ENCODE results near the gene PSRC1. TPM values are rescaled to one million over a fixed set of nuclear protein-coding genes. Genes with fewer than 3 reads are reported as not detected.

The PSRC1 gene
- total and polyA plus RNA-seq, 2 of the 8 experiments (the other 6 are each of a cell fraction or from before 2014, with no cell fraction given), result 56.1 to 67.3 TPM

- 92% methylated on average over 2 of the region's 2 CpGs; no CpG with 5 or more reads in 1 of the 2 experiments for WGBS, 2 experiments (ENCODE audit: extremely low coverage in 1 of 2, insufficient coverage in 1 of 2, insufficient read length in 1 of 2, insufficient replicate concordance in 2 of 2, low coverage in 1 of 2, low lambda C conversion rate in 2 of 2, missing lambda C conversion rate in 1 of 2)
- Histone ChIP-seq H2BK20ac (ENCODE audit: low read length) (no peak overlapping the region), H3K4me1 (replicated peaks in 1 of 4; ENCODE audit: control insufficient read depth in 3 of 4, insufficient read depth in 4 of 4, low read length in 3 of 4) (peaks cover 21 to 44% (median 31%) of the 10 kb centered on the region in 4 experiments), H3K23ac (ENCODE audit: insufficient read length) (no peak overlapping the region), H2BK12ac (ENCODE audit: low read depth, low read length) (0 out of 2 replicates have a peak overlapping the region, but pooled peaks have one; percentile 28), H2BK5ac (ENCODE audit: low read depth, low read length) (peak overlapping the region; percentile 82; the same call in 1 of the 2 replicates), H3K27me3 (replicated peaks in 1 of 4; ENCODE audit: control insufficient read depth in 3 of 4, extremely low read depth in 1 of 4, insufficient read depth in 3 of 4, low read length in 3 of 4) (no peaks in the 10 kb centered on the region), H3K14ac (ENCODE audit: insufficient read length) (no peak overlapping the region), H3K27ac (ENCODE audit: low read depth, low read length) (no peak overlapping the region), H3K9me3 (ENCODE audit: insufficient read depth in 2 of 2, low read depth in 1 of 2, low read length in 1 of 2) (no peaks in the 10 kb centered on the region), H3K23me2 (ENCODE audit: low read depth, low read length) (0 out of 2 replicates have a peak, but pooled peaks cover 3% of the 10 kb centered on the region), H3K4ac (replicated peaks; ENCODE audit: insufficient read length, low read depth, low read length) (no peak overlapping the region), H4K8ac (ENCODE audit: extremely low read depth, insufficient read depth, low read length) (no peak overlapping the region), H2AK5ac (ENCODE audit: low read depth, low read length) (no peak overlapping the region), H4K91ac (replicated peaks; ENCODE audit: insufficient read length, low read length) (no peak overlapping the region), H3K79me1 (ENCODE audit: low read depth, low read length) (0 out of 2 replicates have a peak, but pooled peaks cover 2% of the 10 kb centered on the region), H2BK15ac (ENCODE audit: low read length) (no peak overlapping the region), H3K36me3 (ENCODE audit: control insufficient read depth in 2 of 4, insufficient read depth in 4 of 4, low read length in 3 of 4) (peaks cover 17 to 52% (median 34%) of the 10 kb centered on the region in 4 experiments), H3K18ac (ENCODE audit: extremely low read depth, low read length) (no peak overlapping the region), H2BK120ac (replicated peaks; ENCODE audit: low read depth, low read length) (no peak overlapping the region), H4K5ac (ENCODE audit: insufficient read length, low read depth, low read length) (no peak overlapping the region), H4K20me1 (replicated peaks in 1 of 2; ENCODE audit: control insufficient read depth in 1 of 2, insufficient read depth in 2 of 2, low read length in 2 of 2) (no peaks in the 10 kb centered on the region), H3K4me3 (ENCODE audit: extremely low read depth in 1 of 4, insufficient read depth in 2 of 4, low read depth in 3 of 4, low read length in 4 of 4) (no peak overlapping the region), H3K4me2 (ENCODE audit: insufficient read depth in 1 of 2, low read depth in 2 of 2, low read length in 2 of 2) (0 out of 4 replicates have a peak overlapping the region, but pooled peaks of 1 of the 2 experiments have one; percentile 0), H2AFZ (ENCODE audit: low read length) (no peak overlapping the region), H3K56ac (replicated peaks; ENCODE audit: insufficient read length, low read depth, low read length) (no peak overlapping the region), H3K79me2 (ENCODE audit: control insufficient read depth in 1 of 2, insufficient read depth in 2 of 2, low read length in 2 of 2) (no peaks in the 10 kb centered on the region), H3K9ac (replicated peaks in 1 of 4; ENCODE audit: extremely low read depth in 1 of 4, low read depth in 3 of 4, low read length in 3 of 4) (no peak overlapping the region)
- TF ChIP-seq BRCA1 (IDR thresholded peaks at IDR 0.05; ENCODE audit: low read depth, low read length) (no peak), RNF2 (IDR thresholded peaks at IDR 0.05; ENCODE audit: borderline replicate concordance, low read depth, low read length, missing control alignments, poor library complexity, severe bottlenecking) (no peak), POLR2AphosphoS5 (IDR thresholded peaks at IDR 0.05; ENCODE audit: low read depth, low read length) (no peak), CREB1 (IDR thresholded peaks at IDR 0.05) (no peak), CTCF (IDR thresholded peaks at IDR 0.05; ENCODE audit: control extremely low read depth in 1 of 3, insufficient read depth in 1 of 3, low read depth in 1 of 3, low read length in 3 of 3) (no peak)
- POLR2A ChIA-PET (ENCODE audit: partially characterized antibody), result interaction anchor here (0.9 to 15.9 kb wide), 10 partner anchors 8 to 774 kb away, joined by 3 to 252 read pairs (median 10); partner anchors contain the start of genes CELSR2 and SARS1
- CTCF ChIA-PET (ENCODE audit: partially characterized antibody), result interaction anchor here (0.6 to 28.7 kb wide), 10 partner anchors 8 to 160 kb away, joined by 3 to 651 read pairs (median 19); partner anchors contain the start of genes CELSR2, SARS1 and SORT1
- FAIRE-seq (no peak), DNase-seq (ENCODE audit: low read depth in 1 of 2, low spot score in 2 of 2) (no peak)
Measured at GRCh38 chr1:109238382-109238781, 44.6 kb downstream of the PSRC1 start.
